DOHH2 (cell line): ENCODE data around the gene LURAP1L.

Source experiments
- CTCF ChIP-seq: fragments of 200-600 bp; sonication (generic); IDR thresholded peaks from one replicate; pipeline ENCODE4 v1.5.1; 2014; ENCODE audit warnings: antibody characterized with exemption, mild to moderate bottlenecking, low read depth, low read length; ENCODE audit not compliant: poor library complexity, severe bottlenecking
- EZH2phosphoT487 ChIP-seq: fragments of 200-600 bp; sonication (generic); IDR thresholded peaks from 2 replicates; pipeline ENCODE4 v1.6.1; 2017; ENCODE audit warnings: borderline replicate concordance, mild to moderate bottlenecking, antibody characterized with exemption, low read length, moderate library complexity, mixed read lengths

- TF ChIP-seq CTCF (no peak), EZH2phosphoT487 (no peak)
These were observed 37.9 kb downstream of the LURAP1L start for GRCh38 chr9:12812710-12813109.
